ENCODE measurements around the gene DGAT2.

DNA sequence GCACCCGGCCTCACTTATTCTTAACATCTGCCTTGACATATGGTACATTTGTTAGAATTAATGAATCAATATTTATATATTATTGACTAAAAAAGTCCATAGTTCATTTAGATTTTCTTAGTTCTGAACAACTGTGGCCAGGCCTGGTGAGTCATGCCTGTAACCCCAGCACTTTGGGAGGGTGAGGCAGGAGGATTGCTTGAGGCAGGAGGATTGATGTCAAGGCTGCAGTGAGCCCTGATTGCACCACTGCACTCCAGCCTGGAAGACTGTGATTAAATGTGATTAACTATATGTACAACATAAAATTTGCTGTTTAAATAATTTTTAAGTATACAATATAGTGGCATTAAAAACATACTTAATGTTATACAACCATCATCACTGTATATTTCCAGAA, 52.1 kb downstream of the DGAT2 start:
- TF ChIP-seq TAF1 (IDR thresholded peaks at IDR 0.05; ENCODE audit: borderline replicate concordance, low read depth, low read length) (no peak), POLR2AphosphoS5 (IDR thresholded peaks at IDR 0.05; ENCODE audit: low read depth, low read length) (no peak), POLR2A (IDR thresholded peaks at IDR 0.05; ENCODE audit: low read depth, low read length) (no peak)
